Testis (tissue), 2 donors: Measurements from ENCODE around the gene TSKU.

Experiments
- POLR2A ChIP-seq: fragments of 450-650 bp; IDR thresholded peaks from one replicate; pipeline ENCODE4 v1.6.1; 2017; ENCODE audit warnings: antibody characterized with exemption, mild to moderate bottlenecking, moderate library complexity
- TF ChIP-seq, protein P1 (sequence below), 3 experiments: fragments of 450-650 bp in 2 of 3; fragments of 200-600 bp in 1 of 3; sonication (generic) in 1 of 3; IDR thresholded peaks; one replicate each; pipeline ENCODE4 v1.5.1; 2016 to 2019; ENCODE audit warnings: antibody characterized with exemption in 3 of 3, mild to moderate bottlenecking in 2 of 3, moderate library complexity in 1 of 3

DNA sequence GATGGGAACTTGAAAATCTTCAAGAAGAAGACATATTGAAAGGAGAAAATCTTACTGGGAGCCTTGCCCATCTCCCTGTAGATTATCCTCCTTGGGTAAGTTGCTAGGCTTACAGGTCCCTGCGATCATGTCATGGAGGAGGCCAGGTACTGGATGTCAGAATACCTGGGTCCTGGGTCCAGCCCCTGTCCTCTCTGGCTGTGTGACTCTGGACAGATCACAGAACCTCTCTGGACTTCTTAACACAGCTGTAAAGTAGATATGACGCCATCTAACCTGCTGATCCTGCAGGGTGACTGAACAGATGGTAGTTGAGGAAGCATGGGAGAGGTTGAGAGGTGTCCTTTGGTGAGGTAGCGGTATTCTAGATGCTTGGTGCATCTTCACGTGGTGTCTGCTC lies 4.1 kb downstream of the TSKU start:
- TF ChIP-seq, protein P1, sequence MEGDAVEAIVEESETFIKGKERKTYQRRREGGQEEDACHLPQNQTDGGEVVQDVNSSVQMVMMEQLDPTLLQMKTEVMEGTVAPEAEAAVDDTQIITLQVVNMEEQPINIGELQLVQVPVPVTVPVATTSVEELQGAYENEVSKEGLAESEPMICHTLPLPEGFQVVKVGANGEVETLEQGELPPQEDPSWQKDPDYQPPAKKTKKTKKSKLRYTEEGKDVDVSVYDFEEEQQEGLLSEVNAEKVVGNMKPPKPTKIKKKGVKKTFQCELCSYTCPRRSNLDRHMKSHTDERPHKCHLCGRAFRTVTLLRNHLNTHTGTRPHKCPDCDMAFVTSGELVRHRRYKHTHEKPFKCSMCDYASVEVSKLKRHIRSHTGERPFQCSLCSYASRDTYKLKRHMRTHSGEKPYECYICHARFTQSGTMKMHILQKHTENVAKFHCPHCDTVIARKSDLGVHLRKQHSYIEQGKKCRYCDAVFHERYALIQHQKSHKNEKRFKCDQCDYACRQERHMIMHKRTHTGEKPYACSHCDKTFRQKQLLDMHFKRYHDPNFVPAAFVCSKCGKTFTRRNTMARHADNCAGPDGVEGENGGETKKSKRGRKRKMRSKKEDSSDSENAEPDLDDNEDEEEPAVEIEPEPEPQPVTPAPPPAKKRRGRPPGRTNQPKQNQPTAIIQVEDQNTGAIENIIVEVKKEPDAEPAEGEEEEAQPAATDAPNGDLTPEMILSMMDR (IDR thresholded peaks at IDR 0.05) = no peak
- TF ChIP-seq POLR2A = no peak
